Lower lobe of right lung (tissue), 2 donors: ENCODE results near the gene SSUH2. TPM values are rescaled to one million over a fixed set of nuclear protein-coding genes. Genes with fewer than 3 reads are reported as not detected.

Experiments used
- ATAC-seq, 2 donors: fragments of 200-7000 bp; cut with Tn5 transposase; one replicate each; pipeline ENCODE4 v1.9.1; 2020 to 2022; ENCODE audit warnings: mild to moderate bottlenecking in 2 of 2, moderate library complexity in 2 of 2
- DNase-seq: peaks from one replicate; pipeline ENCODE4 v3.0.0-alpha.2; 2020
- H3K27ac ChIP-seq: fragments of 200-600 bp; one replicate; pipeline ENCODE4 v1.8.0; 2022
- H3K27me3 ChIP-seq: fragments of 200-600 bp; one replicate; pipeline ENCODE4 v1.8.0; 2022; ENCODE audit warnings: low read depth
- H3K36me3 ChIP-seq: fragments of 200-600 bp; one replicate; pipeline ENCODE4 v1.8.0; 2022; ENCODE audit warnings: mild to moderate bottlenecking
- H3K4me1 ChIP-seq: fragments of 200-600 bp; one replicate; pipeline ENCODE4 v1.8.0; 2022
- H3K4me3 ChIP-seq: fragments of 200-600 bp; one replicate; pipeline ENCODE4 v1.8.0; 2022; ENCODE audit warnings: mild to moderate bottlenecking
- H3K9me3 ChIP-seq: fragments of 200-600 bp; one replicate; pipeline ENCODE4 v1.8.0; 2022
- intact Hi-C: fragments of 100-400 bp; cut with DNase I; formaldehyde crosslinking; loops from one replicate; pipeline ENCODE4 v1.11.0; 2022
- total RNA-seq: library from RNA; stranded (reverse); fragmentation: NEBNext Ultra II Directional; extraction: Animal tissue kit (Norgen Biotek cat#: 25700); gene quantifications from one replicate; pipeline ENCODE4 v1.2.1, GENCODE V29; 2021
- TF ChIP-seq, protein P1 (sequence below): fragments of 200-600 bp; IDR thresholded peaks from one replicate; pipeline ENCODE4 v1.8.0; 2022; ENCODE audit warnings: antibody characterized with exemption, mild to moderate bottlenecking
- donor health status: DM: no; HTN: yes; CAD: no; lungs with severe emphysema.

Gene SSUH2
- total RNA-seq, 1 donor from 2014 or later = not detected

DNA sequence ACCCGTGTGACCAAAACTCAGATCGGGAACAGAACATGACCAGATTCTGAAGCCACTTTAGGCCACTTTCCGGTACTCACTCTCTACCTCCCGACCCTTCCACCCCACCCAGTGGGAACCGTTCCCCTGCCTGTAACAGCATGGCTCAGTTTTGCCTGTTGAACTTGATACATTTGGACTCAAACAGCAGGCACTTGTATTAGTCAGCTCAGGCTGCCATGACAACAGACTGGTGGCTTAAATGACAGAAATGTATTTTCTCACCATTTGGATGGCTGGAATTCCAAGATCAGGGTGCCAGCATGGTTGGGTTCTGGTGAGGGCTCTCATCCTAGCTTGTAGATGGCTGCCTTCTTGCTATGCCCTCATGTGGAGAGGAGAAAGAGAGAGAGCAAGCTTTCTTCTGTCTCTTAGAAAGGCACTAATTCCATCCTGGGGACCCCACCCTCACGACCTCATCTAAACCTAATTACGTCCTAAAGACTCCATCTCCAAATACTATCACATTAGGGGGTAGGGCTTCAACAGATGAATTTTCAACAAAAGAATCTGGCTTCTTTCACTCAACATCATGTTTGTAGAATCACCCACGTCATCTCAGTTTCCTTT lies 9.3 kb upstream of the SSUH2 start:
- no peak for DNase-seq
- Histone ChIP-seq H3K4me3 (no peak overlapping the region), H3K4me1 (peaks cover 4% of the 10 kb centered on the region), H3K27me3 (no peaks in the 10 kb centered on the region), H3K27ac (no peak overlapping the region), H3K9me3 (no peaks in the 10 kb centered on the region), H3K36me3 (no peaks in the 10 kb centered on the region)
- intact Hi-C loops = no loop called here
- TF ChIP-seq, protein P1, sequence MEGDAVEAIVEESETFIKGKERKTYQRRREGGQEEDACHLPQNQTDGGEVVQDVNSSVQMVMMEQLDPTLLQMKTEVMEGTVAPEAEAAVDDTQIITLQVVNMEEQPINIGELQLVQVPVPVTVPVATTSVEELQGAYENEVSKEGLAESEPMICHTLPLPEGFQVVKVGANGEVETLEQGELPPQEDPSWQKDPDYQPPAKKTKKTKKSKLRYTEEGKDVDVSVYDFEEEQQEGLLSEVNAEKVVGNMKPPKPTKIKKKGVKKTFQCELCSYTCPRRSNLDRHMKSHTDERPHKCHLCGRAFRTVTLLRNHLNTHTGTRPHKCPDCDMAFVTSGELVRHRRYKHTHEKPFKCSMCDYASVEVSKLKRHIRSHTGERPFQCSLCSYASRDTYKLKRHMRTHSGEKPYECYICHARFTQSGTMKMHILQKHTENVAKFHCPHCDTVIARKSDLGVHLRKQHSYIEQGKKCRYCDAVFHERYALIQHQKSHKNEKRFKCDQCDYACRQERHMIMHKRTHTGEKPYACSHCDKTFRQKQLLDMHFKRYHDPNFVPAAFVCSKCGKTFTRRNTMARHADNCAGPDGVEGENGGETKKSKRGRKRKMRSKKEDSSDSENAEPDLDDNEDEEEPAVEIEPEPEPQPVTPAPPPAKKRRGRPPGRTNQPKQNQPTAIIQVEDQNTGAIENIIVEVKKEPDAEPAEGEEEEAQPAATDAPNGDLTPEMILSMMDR = no peak
- no peak for ATAC-seq

DNA sequence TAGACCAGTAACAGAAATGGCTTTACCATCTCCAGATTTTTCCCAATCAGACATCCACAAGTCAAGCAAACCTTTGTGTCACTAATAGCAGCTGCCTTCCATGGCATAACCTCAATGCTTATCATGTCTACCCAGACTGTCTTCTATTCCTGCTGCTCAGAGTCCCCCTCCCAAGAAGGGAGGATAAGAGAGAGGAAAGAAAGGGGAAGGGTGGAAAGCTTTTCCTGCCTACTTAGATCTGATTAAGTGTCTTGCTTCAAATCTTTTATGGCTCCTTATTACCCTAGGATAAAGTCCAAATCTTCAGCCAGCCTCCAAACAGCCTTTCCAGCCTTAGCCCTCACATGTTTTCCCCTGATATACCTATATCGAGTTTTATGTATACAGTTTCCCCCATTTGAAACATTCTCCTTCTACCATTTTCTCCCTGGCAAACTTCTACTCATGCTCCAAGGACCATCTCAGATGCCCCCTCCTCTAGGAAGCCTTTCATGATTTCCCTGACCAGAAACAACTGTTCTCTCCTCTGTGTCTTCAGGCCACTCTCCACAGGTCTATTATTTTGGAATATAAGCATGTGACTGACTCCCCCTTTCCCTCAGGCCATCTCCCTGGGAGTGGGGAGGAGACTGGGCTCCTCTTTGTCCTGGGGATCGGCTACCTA lies 7.9 kb upstream of the SSUH2 start:
- Histone ChIP-seq H3K27ac (no peak overlapping the region), H3K4me1 (no peaks in the 10 kb centered on the region), H3K4me3 (no peak overlapping the region), H3K27me3 (no peaks in the 10 kb centered on the region), H3K36me3 (no peaks in the 10 kb centered on the region), H3K9me3 (no peaks in the 10 kb centered on the region)
- intact Hi-C loops = no loop called here
- DNase-seq (no peak), ATAC-seq (no peak)
- TF ChIP-seq, protein P1 = no peak

DNA sequence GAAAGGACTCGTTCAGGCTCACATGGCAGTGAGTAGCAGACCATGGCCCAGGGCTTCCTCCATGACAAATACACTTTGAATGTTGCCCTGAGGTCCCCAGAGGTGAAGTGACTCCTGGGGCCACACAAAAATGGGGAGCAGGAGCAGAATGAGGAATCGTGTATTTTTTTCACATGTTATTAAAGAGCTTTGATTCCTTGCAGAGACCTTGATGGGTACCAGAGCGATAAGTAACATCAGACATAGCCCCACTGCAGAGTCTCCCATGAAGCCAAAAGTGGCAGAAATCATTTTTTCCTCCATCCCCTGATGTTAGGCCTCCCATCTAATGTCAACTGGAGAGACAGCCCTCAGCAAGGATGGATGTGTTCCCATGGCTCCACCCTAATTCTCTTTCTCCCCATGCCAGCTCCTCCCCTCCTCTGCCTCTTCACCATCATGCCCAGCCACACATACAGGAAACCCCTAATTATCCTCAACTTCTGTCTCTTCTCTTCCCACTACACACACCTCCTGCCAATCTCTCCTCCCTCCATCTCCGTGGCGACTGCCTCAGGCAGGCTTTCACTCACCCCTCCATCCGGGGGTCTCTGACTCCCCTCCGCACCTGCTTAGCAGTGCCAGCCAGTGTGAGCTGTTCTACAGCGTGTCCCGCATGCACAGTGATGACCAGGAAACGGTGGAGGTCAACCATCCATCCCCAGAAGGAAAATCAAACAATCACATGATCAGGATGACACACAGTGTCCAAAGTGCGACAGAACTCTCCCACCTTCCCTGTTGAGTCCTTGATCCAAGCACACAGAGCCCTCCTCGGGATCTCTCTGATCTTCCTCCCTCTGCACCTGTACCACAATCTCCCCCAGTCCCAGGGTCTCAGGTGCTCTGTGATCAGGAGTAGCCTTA lies 7.1 kb upstream of the SSUH2 start:
- no peaks in the 10 kb centered on the region for H3K9me3 ChIP-seq
- H3K27me3 ChIP-seq = no peaks in the 10 kb centered on the region
- ATAC-seq (no peak), DNase-seq (no peak)
- H3K36me3 ChIP-seq = no peaks in the 10 kb centered on the region
- intact Hi-C loops = no loop called here
- H3K27ac ChIP-seq = no peak overlapping the region
- no peak overlapping the region for H3K4me3 ChIP-seq
- no peaks in the 10 kb centered on the region for H3K4me1 ChIP-seq
- TF ChIP-seq, protein P1 = no peak

DNA sequence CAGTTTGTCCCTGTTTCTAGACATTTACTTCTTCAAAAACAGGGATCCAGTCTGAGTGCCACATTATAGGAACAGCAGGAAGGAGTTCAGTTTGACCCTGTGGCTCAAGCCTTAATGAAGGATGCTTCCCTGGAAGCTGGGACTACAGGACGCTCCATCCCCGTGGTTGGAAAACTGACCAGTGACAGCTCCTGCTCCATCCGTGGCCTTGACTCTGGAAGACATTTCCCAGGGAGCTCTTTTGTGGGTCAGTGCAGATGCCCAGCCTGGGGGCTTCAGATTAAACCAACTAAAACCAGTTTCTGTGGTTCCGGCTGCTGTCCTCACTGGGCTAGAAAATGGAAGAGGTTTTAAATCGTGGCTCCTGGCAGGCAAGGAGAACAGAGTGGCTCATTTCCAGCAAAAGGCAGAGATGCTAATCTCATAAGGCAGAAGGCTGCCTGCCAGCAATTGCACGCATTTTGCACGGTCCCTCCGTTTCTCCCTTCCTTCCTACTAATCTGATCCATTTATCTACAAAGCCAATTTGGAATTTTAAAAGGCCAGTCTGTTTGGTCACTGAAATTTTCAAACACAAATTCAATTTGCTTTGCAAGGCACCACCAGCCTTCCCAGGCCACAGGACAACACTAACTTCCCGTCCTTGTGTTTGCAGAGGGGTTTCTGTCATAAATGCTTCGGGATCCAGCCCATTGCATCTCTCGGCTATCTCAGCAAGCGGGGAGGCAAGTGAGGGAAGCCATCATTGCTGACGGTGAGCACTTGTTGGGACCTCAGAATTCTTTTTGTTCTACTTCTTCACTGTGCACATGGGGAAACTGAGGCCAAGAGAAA lies 6.2 kb upstream of the SSUH2 start:
- Histone ChIP-seq H3K36me3 (no peaks in the 10 kb centered on the region), H3K27me3 (no peaks in the 10 kb centered on the region), H3K27ac (no peak overlapping the region), H3K9me3 (no peaks in the 10 kb centered on the region), H3K4me1 (no peaks in the 10 kb centered on the region), H3K4me3 (no peak overlapping the region)
- intact Hi-C loops = no loop called here
- TF ChIP-seq, protein P1 = no peak
- DNase-seq (no peak), ATAC-seq (no peak)

DNA sequence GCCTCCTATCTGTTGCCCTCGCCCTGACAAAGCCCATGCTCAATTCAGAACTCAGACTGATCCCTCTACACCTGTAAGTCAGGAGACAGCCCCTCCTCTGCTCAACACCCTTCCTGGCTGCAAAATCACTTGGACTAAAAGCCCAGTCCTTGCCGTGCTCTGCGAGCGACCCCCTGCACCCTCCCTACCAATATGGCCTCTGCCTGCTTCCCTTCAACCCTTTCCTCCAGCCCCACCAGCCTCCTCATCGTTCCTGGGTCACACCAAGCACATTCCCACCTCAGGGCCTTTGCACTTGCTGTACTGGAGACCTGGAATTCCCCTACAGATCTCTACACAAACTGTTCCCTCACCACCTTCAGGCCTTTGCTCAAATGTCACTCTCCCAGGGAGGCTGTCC lies 5.2 kb upstream of the SSUH2 start:
- Histone ChIP-seq H3K27me3 (no peaks in the 10 kb centered on the region), H3K36me3 (no peaks in the 10 kb centered on the region), H3K4me3 (no peak overlapping the region), H3K9me3 (no peaks in the 10 kb centered on the region), H3K4me1 (no peaks in the 10 kb centered on the region), H3K27ac (no peak overlapping the region)
- no peak for ATAC-seq
- TF ChIP-seq, protein P1 = no peak
- DNase-seq = no peak
- intact Hi-C loops = no loop called here
